WERI-Rb-1 (cell line): ENCODE data around the gene RANGRF.

Experiments used
- DNase-seq: peaks from one replicate; pipeline ENCODE4 v3.0.0-alpha.2; 2020
- H3K27ac ChIP-seq: fragments of 250-450 bp; sonication (Bioruptor Pico); 2 replicates; pipeline ENCODE4 v1.5.1; 2020; ENCODE audit warnings: mild to moderate bottlenecking, moderate library complexity
- H3K27me3 ChIP-seq: fragments of 250-450 bp; sonication (Bioruptor Pico); 2 replicates; pipeline ENCODE4 v1.5.1; 2021; ENCODE audit warnings: mild to moderate bottlenecking, low read depth, moderate library complexity; ENCODE audit not compliant: insufficient read depth, severe bottlenecking
- H3K36me3 ChIP-seq: fragments of 250-450 bp; sonication (Bioruptor Pico); 2 replicates; pipeline ENCODE4 v1.5.1; 2020; ENCODE audit warnings: mild to moderate bottlenecking, moderate library complexity
- H3K4me3 ChIP-seq: 2 replicates; pipeline ENCODE4 v1.5.1; 2011; ENCODE audit warnings: low read depth, mild to moderate bottlenecking, control low read depth, low read length
- H3K9me3 ChIP-seq: fragments of 250-450 bp; sonication (Bioruptor Pico); 2 replicates; pipeline ENCODE4 v1.5.1; 2021; ENCODE audit warnings: mild to moderate bottlenecking, moderate library complexity; ENCODE audit not compliant: severe bottlenecking
- CTCF ChIP-seq: IDR thresholded peaks from 2 replicates; pipeline ENCODE4 v1.5.1; 2011; ENCODE audit warnings: low read depth, mild to moderate bottlenecking, control low read depth, inconsistent platforms, low read length

Gene RANGRF

DNA sequence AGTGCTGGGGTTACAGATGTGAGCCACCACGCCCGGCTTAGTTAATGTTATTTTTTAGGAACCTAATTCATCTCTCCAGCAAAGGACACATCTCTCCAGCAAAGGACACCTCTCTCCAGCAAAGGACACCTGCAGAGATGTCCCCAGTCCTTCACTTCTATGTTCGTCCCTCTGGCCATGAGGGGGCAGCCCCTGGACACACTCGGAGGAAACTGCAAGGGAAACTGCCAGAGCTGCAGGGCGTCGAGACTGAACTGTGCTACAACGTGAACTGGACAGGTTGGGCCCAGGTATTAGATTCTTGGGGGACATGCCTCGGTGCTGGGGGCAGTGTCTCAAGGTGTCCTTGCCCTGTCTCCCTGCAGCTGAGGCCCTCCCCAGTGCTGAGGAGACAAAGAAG is 34.7 kb upstream of the RANGRF start:
- DNase-seq: peak; percentile 63

GRCh38 chr17:8254881-8255280 is 33.6 kb upstream of the RANGRF start:
- H3K36me3 ChIP-seq: peaks cover 54% of the 10 kb centered on the region

More for the DNA sequence above, 34.7 kb upstream of the RANGRF start:
- H3K36me3 ChIP-seq: peaks cover 46% of the 10 kb centered on the region
- H3K4me3 ChIP-seq: no peak overlapping the region
- no peaks in the 10 kb centered on the region for H3K27me3 ChIP-seq
- no peaks in the 10 kb centered on the region for H3K9me3 ChIP-seq
- H3K27ac ChIP-seq: no peak overlapping the region
- TF ChIP-seq CTCF: peak; percentile 47

DNA sequence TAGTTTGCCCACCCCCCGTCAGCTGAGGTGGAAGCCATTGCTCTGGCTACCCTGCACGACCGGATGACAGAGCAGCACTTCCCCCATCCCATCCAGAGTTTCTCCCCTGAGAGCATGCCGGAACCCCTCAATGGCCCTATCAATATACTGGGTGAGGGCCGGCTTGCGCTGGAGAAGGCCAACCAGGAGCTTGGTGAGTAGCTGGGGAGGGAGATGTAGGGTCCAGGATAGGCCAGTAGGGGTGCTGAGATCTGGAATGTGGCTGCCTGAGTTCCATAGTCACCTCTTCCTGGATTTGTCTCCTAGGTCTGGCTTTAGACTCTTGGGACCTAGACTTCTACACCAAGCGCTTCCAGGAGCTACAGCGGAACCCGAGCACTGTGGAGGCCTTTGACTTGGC is 33.0 kb upstream of the RANGRF start:
- Histone ChIP-seq H3K9me3 (no peaks in the 10 kb centered on the region), H3K36me3 (peaks cover 60% of the 10 kb centered on the region), H3K4me3 (no peak overlapping the region), H3K27me3 (no peaks in the 10 kb centered on the region), H3K27ac (no peak overlapping the region)
- DNase-seq: no peak
- peak; percentile 38; the same call in 1 of the 2 replicates for TF ChIP-seq CTCF

More at GRCh38 chr17:8254881-8255280, 33.6 kb upstream of the RANGRF start:
- DNase-seq: no peak
- TF ChIP-seq CTCF: no peak
- Histone ChIP-seq H3K4me3 (no peak overlapping the region), H3K27me3 (no peaks in the 10 kb centered on the region), H3K27ac (no peak overlapping the region), H3K9me3 (no peaks in the 10 kb centered on the region)

- TF ChIP-seq CTCF: no peak
- no peak overlapping the region for H3K4me3 ChIP-seq
- DNase-seq: no peak
- H3K9me3 ChIP-seq: no peaks in the 10 kb centered on the region
- H3K36me3 ChIP-seq: peaks cover 64% of the 10 kb centered on the region
- H3K27ac ChIP-seq: no peak overlapping the region
- H3K27me3 ChIP-seq: no peaks in the 10 kb centered on the region
These were observed 32.2 kb upstream of the RANGRF start for GRCh38 chr17:8256291-8256690.

DNA sequence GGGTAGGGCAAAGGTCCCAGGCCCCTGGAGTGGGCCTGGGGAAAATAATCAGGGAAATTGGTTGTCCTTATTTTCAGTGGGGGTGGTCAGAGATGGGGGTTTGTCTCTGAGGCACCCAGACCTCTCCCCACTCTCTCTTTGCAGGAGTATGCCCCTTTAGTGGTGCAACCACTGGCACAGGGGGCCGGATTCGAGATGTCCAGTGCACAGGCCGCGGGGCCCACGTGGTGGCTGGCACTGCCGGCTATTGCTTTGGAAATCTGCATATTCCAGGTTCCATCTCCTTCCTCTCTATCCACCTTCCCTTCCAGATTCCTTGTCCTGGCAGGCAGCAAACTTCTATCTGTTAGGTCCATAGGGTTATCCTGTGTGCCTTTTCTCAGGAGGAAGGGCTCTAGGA is 31.8 kb upstream of the RANGRF start:
- no peak for TF ChIP-seq CTCF
- no peak for DNase-seq
- no peaks in the 10 kb centered on the region for H3K9me3 ChIP-seq
- no peaks in the 10 kb centered on the region for H3K27me3 ChIP-seq
- no peak overlapping the region for H3K27ac ChIP-seq
- H3K4me3 ChIP-seq: no peak overlapping the region
- peaks cover 66% of the 10 kb centered on the region for H3K36me3 ChIP-seq

DNA sequence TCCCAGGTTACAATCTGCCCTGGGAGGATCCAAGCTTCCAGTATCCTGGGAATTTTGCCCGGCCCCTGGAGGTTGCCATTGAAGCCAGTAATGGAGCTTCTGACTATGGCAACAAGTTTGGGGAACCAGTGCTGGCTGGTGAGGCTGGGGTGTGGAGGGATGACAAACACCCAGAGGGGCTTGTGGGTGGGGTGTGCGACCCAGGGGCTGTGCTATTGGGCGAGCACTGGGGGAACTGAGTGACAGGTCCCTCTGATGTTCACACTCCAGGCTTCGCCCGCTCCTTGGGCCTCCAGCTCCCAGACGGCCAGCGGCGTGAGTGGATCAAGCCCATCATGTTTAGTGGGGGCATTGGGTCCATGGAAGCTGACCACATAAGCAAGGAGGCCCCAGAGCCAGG is 30.7 kb upstream of the RANGRF start:
- no peak overlapping the region for H3K4me3 ChIP-seq
- H3K27ac ChIP-seq: no peak overlapping the region
- no peaks in the 10 kb centered on the region for H3K27me3 ChIP-seq
- H3K36me3 ChIP-seq: peaks cover 75% of the 10 kb centered on the region
- no peak for DNase-seq
- H3K9me3 ChIP-seq: no peaks in the 10 kb centered on the region
- TF ChIP-seq CTCF: no peak
